ENCODE results near the gene SMCO2. TPM values are rescaled to one million over a fixed set of nuclear protein-coding genes. Genes with fewer than 3 reads are reported as not detected.

SMCO2 gene
- total and polyA plus RNA-seq, 9 of the 15 experiments (the other 6 are each of a cell fraction or from before 2014, with no cell fraction given): not detected

GRCh38 chr12:27412047-27412446 is 34.5 kb upstream of the SMCO2 start (continued):
- TF ChIP-seq MGA (IDR thresholded peaks at IDR 0.05) (no peak), DPF2 (IDR thresholded peaks at IDR 0.05) (no peak)

All from K562 (cell line).